HL-60 (cell line): ENCODE results near the gene BEST1.
"Not testable (repeated sequence)": the region's sequence is repeated elsewhere in the genome, so short reads cannot be mapped to it uniquely, and the experiment has no call there.

ENCODE experiments used
- DNase-seq, 2 experiments: peaks; one replicate each; pipeline ENCODE4 v3.0.0-alpha.2; 2010 to 2020; ENCODE audit warnings: low read depth in 1 of 2, low spot score in 1 of 2
- H3K27ac ChIP-seq: fragments of 250-450 bp; sonication (Bioruptor Pico); replicated peaks from 2 replicates; pipeline ENCODE4 v1.5.1; 2020; ENCODE audit warnings: mild to moderate bottlenecking, moderate library complexity
- H3K27me3 ChIP-seq: fragments of 250-450 bp; sonication (Bioruptor Pico); 2 replicates; pipeline ENCODE4 v1.5.1; 2021; ENCODE audit warnings: mild to moderate bottlenecking, moderate library complexity; ENCODE audit not compliant: insufficient read depth, poor library complexity, severe bottlenecking
- H3K4me3 ChIP-seq: replicated peaks from 2 replicates; pipeline ENCODE4 v1.5.1; 2011; ENCODE audit warnings: mild to moderate bottlenecking, control low read depth, low read length; ENCODE audit not compliant: insufficient read depth
- CTCF ChIP-seq: IDR thresholded peaks from one replicate; pipeline ENCODE4 v1.5.1; 2011; ENCODE audit warnings: low read length, control low read depth, inconsistent platforms; ENCODE audit not compliant: insufficient read depth
- GABPA ChIP-seq: IDR thresholded peaks from 2 replicates; pipeline ENCODE4 v1.6.1; 2012; ENCODE audit warnings: low read depth
- POLR2AphosphoS5 ChIP-seq: IDR thresholded peaks from 2 replicates; pipeline ENCODE4 v1.6.1; 2012; ENCODE audit warnings: low read depth
- REST ChIP-seq: IDR thresholded peaks from 2 replicates; pipeline ENCODE4 v1.6.1; 2012; ENCODE audit warnings: low read depth; ENCODE audit not compliant: insufficient replicate concordance
- SPI1 ChIP-seq: IDR thresholded peaks from 2 replicates; pipeline ENCODE4 v1.6.1; 2012; ENCODE audit warnings: low read depth, mild to moderate bottlenecking, borderline replicate concordance

BEST1 gene

GRCh38 chr11:61949169-61950034 lies 749 bp upstream of the BEST1 start:
- Histone ChIP-seq H3K27me3 (no peaks in the 10 kb centered on the region), H3K27ac (no peak overlapping the region), H3K4me3 (no peak overlapping the region)
- TF ChIP-seq SPI1 (no peak), POLR2AphosphoS5 (no peak), CTCF (no peak), GABPA (no peak), REST (no peak)
- DNase-seq = no peak

GRCh38 chr11:61951484-61952135 lies 1.5 kb downstream of the BEST1 start:
- TF ChIP-seq GABPA (no peak), SPI1 (no peak), REST (no peak), POLR2AphosphoS5 (no peak)
- Histone ChIP-seq H3K27me3 (no peaks in the 10 kb centered on the region), H3K27ac (no peak overlapping the region), H3K4me3 (no peak overlapping the region)
- no peak for DNase-seq

- DNase-seq = no peak
- no peak overlapping the region for H3K4me3 ChIP-seq
- H3K27me3 ChIP-seq = no peaks in the 10 kb centered on the region
- no peak for TF ChIP-seq REST
- no peak for TF ChIP-seq SPI1
- TF ChIP-seq POLR2AphosphoS5 = no peak
- TF ChIP-seq CTCF = no peak
- TF ChIP-seq GABPA = no peak
- no peak overlapping the region for H3K27ac ChIP-seq
Observed at GRCh38 chr11:61952882-61953281, 2.7 kb downstream of the BEST1 start.

GRCh38 chr11:61953632-61954031 lies 3.5 kb downstream of the BEST1 start:
- H3K27ac ChIP-seq, H3K27me3 ChIP-seq, DNase-seq, H3K4me3 ChIP-seq: not testable (repeated sequence)
